Measurements from ENCODE around the gene DLST.

Gene DLST

GRCh38 chr14:74904635-74905503 lies 23.2 kb downstream of the DLST start:
- TF ChIP-seq CTCF (IDR thresholded peaks at IDR 0.05; ENCODE audit: low read length, missing control alignments), result no peak
- H3K4me3 ChIP-seq (replicated peaks; ENCODE audit: low read depth, low read length), result no peak overlapping the region
- DNase-seq (ENCODE audit: low read depth), result no peak

- H3K4me3 ChIP-seq (replicated peaks; ENCODE audit: low read depth, low read length), result no peak overlapping the region
- DNase-seq (ENCODE audit: low read depth), result peak; percentile 60
- peak; percentile 92 for TF ChIP-seq CTCF (IDR thresholded peaks at IDR 0.05; ENCODE audit: low read length, missing control alignments)
Measured at GRCh38 chr14:74905595-74906142, 24.0 kb downstream of the DLST start.

GRCh38 chr14:74906925-74907521 lies 25.3 kb downstream of the DLST start:
- H3K4me3 ChIP-seq (replicated peaks; ENCODE audit: low read depth, low read length), result no peak overlapping the region
- DNase-seq (ENCODE audit: low read depth), result no peak
- no peak for TF ChIP-seq CTCF (IDR thresholded peaks at IDR 0.05; ENCODE audit: low read length, missing control alignments)

- no peak for TF ChIP-seq CTCF (IDR thresholded peaks at IDR 0.05; ENCODE audit: low read length, missing control alignments)
- DNase-seq (ENCODE audit: low read depth), result no peak
- no peak overlapping the region for H3K4me3 ChIP-seq (replicated peaks; ENCODE audit: low read depth, low read length)
Measured at GRCh38 chr14:74907744-74908143, 26.0 kb downstream of the DLST start.

GRCh38 chr14:74908861-74909341 lies 27.2 kb downstream of the DLST start:
- H3K4me3 ChIP-seq (replicated peaks; ENCODE audit: low read depth, low read length), result no peak overlapping the region
- TF ChIP-seq CTCF (IDR thresholded peaks at IDR 0.05; ENCODE audit: low read length, missing control alignments), result no peak
- no peak for DNase-seq (ENCODE audit: low read depth)

- DNase-seq (ENCODE audit: low read depth), result no peak
- no peak for TF ChIP-seq CTCF (IDR thresholded peaks at IDR 0.05; ENCODE audit: low read length, missing control alignments)
- H3K4me3 ChIP-seq (replicated peaks; ENCODE audit: low read depth, low read length), result no peak overlapping the region
Measured at GRCh38 chr14:74909501-74909900, 27.8 kb downstream of the DLST start.

Data from fibroblast of pulmonary artery (primary cell).